PFSK-1 (cell line): ENCODE results near the gene PACC1.

Experiments
- FOXP2 ChIP-seq: optimal IDR thresholded peaks from 2 replicates; pipeline ENCODE3; 2011; ENCODE audit warnings: borderline replicate concordance, control low read depth, inconsistent platforms; ENCODE audit not compliant: insufficient read depth; ENCODE audit errors: extremely low read length, extremely low read depth
- POLR2AphosphoS5 ChIP-seq: IDR thresholded peaks from 2 replicates; pipeline ENCODE4 v1.6.1; 2012; ENCODE audit warnings: low read depth, mild to moderate bottlenecking, control low read depth, low read length, moderate library complexity
- SIN3A ChIP-seq: IDR thresholded peaks from 2 replicates; pipeline ENCODE4 v1.6.1; 2012; ENCODE audit warnings: mild to moderate bottlenecking, low read length, moderate library complexity, borderline replicate concordance; ENCODE audit not compliant: insufficient read depth
- TAF1 ChIP-seq: IDR thresholded peaks from 2 replicates; pipeline ENCODE4 v1.6.1; 2012; ENCODE audit warnings: low read length, control low read depth, borderline replicate concordance; ENCODE audit not compliant: insufficient read depth
- TF ChIP-seq, protein P1 (sequence below), 2 experiments: IDR thresholded peaks; 2 replicates each; pipeline versions ENCODE4 v1.6.1 to v1.8.0; 2011 to 2012; ENCODE audit warnings: low read depth in 2 of 2, low read length in 2 of 2, control low read depth in 1 of 2, inconsistent platforms in 1 of 2, mild to moderate bottlenecking in 1 of 2, moderate library complexity in 1 of 2; ENCODE audit not compliant: insufficient read depth in 1 of 2

PACC1 gene

DNA sequence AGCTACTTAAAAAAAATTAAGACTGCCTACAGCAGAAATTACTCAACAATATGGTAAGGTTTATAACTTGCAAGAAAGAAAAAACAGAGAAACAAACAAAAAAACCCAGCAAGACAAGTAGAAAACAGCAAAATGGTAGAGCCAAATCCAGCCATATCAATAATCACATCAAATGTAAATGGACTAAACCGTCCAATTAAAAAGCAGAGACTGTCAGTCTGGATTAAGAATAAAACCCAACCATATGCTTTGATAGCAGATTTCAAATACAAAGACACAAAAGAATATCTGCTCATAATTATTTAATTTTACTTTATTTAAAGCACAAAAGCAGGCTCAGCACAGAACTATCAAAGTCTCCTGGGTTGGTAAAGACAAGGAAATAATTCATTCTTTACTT is 17.5 kb downstream of the PACC1 start:
- TF ChIP-seq FOXP2 (no peak), POLR2AphosphoS5 (no peak), TAF1 (no peak), SIN3A (no peak)
- TF ChIP-seq, protein P1, sequence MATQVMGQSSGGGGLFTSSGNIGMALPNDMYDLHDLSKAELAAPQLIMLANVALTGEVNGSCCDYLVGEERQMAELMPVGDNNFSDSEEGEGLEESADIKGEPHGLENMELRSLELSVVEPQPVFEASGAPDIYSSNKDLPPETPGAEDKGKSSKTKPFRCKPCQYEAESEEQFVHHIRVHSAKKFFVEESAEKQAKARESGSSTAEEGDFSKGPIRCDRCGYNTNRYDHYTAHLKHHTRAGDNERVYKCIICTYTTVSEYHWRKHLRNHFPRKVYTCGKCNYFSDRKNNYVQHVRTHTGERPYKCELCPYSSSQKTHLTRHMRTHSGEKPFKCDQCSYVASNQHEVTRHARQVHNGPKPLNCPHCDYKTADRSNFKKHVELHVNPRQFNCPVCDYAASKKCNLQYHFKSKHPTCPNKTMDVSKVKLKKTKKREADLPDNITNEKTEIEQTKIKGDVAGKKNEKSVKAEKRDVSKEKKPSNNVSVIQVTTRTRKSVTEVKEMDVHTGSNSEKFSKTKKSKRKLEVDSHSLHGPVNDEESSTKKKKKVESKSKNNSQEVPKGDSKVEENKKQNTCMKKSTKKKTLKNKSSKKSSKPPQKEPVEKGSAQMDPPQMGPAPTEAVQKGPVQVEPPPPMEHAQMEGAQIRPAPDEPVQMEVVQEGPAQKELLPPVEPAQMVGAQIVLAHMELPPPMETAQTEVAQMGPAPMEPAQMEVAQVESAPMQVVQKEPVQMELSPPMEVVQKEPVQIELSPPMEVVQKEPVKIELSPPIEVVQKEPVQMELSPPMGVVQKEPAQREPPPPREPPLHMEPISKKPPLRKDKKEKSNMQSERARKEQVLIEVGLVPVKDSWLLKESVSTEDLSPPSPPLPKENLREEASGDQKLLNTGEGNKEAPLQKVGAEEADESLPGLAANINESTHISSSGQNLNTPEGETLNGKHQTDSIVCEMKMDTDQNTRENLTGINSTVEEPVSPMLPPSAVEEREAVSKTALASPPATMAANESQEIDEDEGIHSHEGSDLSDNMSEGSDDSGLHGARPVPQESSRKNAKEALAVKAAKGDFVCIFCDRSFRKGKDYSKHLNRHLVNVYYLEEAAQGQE (IDR thresholded peaks at IDR 0.05; ENCODE audit: insufficient read depth in 1 of 2, low read depth in 2 of 2, low read length in 2 of 2), result no peak

DNA sequence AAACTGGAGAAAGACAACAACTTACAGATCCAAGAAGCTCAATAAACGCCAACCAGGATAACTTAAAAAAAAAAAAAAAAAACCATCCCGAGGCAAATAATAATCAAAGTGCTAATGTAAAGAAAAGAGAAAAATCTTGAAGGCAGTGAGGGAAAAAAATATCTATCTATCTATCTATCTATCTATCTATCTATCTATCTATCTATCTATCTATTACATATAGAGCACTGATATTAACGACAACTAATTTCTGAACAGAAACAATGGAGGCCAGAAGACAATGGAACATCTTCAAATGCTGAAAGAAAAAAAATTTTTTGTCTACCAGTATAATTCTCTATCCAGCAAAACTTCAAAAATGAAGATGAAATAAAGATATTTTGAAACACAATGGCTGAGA is 18.0 kb downstream of the PACC1 start:
- no peak for TF ChIP-seq TAF1
- TF ChIP-seq POLR2AphosphoS5, result no peak
- no peak for TF ChIP-seq FOXP2
- TF ChIP-seq, protein P1 (IDR thresholded peaks at IDR 0.05; ENCODE audit: insufficient read depth in 1 of 2, low read depth in 2 of 2, low read length in 2 of 2), result no peak
- TF ChIP-seq SIN3A, result no peak

DNA sequence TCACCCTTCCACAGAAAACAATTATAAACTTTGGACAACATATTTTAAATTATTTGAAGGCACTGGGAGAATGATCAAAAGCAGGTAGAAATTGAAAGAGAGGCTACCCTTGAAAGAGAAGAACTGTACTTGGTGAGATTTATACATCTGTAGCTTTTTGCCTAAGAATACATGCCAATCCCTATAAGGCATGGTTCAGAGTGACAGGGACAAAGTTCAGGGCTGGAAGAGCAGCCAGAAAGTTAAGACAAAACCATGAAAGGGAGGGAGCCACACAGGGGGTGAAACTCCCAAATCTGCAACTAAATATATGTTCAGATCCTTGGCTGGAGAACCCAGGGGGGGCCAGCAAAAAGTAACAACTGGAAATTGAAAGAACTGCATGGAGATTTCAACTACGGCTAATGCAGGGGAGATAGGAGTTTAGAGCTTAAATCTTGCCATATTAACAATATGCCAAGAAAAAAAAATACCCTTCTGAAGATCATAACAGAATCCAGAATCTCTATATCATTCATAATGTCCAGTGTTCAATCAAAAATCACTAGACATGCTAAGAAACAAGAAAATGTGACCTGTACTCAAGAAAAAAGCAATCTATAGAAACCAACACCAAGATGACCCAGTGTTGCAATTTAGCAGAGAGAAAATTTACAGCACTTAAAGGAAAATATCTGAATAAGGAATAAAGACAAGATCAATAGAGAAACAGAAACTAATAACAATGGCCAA is 25.5 kb downstream of the PACC1 start:
- TF ChIP-seq SIN3A (no peak), FOXP2 (no peak), POLR2AphosphoS5 (no peak), TAF1 (no peak)
- TF ChIP-seq, protein P1 (IDR thresholded peaks at IDR 0.05; ENCODE audit: insufficient read depth in 1 of 2, low read depth in 2 of 2, low read length in 2 of 2), result no peak

DNA sequence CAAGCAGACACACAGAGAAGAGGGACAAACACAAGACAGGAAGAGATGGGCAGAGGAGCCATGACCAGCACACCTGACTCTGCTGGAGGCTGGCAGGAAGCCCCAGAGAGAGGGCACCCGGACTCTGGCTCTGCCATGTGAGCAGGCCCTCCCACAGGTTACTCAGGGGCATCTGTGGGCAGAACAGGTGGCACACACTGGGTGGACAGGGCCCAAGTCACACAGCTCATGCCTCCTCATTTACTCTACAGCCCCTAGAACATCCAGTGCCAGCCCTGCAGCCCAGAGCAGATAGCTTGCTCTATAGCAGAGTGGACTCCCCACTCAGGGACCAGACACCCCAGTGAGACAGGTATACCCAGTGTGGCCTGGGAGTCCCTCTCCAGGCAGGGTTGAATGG is 28.7 kb downstream of the PACC1 start:
- TF ChIP-seq POLR2AphosphoS5 (no peak), TAF1 (no peak), SIN3A (no peak), FOXP2 (no peak)
- TF ChIP-seq, protein P1 (IDR thresholded peaks at IDR 0.05; ENCODE audit: insufficient read depth in 1 of 2, low read depth in 2 of 2, low read length in 2 of 2), result no peak
